IMR-90 (cell line): ENCODE data around the gene PAFAH2. TPM values are rescaled to one million over a fixed set of nuclear protein-coding genes. Genes with fewer than 3 reads are reported as not detected.
A peak's percentile ranks its signal among the peaks of the same experiment; 100 is the strongest.

Experiments
- ATAC-seq: fragments of 200-7000 bp; cut with Tn5 transposase; 2 replicates; pipeline ENCODE4 v1.9.1; 2020; ENCODE audit warnings: low read depth, mild to moderate bottlenecking, moderate library complexity
- BruUV-seq: library from RNA; stranded (reverse); fragments of 400-500 nt; replicated peaks from 2 replicates; lab custom pipeline; 2021; lab: Mats Ljungman, UMichigan
- CTCF ChIA-PET: fragments of 300-600 bp; formaldehyde crosslinking; extraction: SDS; loops from one replicate; lab custom pipeline; 2021; ENCODE audit warnings: antibody characterized with exemption; lab: Yijun Ruan, JAX
- POLR2A ChIA-PET: fragments of 300-600 bp; sonication (Branson Sonifier 250); formaldehyde crosslinking; loops from one replicate; lab custom pipeline; 2022; ENCODE audit warnings: antibody characterized with exemption; ENCODE audit not compliant: unreplicated experiment; lab: Charles Lee
- DNase-seq: peaks from one replicate; pipeline ENCODE4 v3.0.0; 2013
- H2AFZ ChIP-seq: replicated peaks from 2 replicates; pipeline ENCODE3; 2013; ENCODE audit warnings: low read length, mild to moderate bottlenecking; ENCODE audit not compliant: poor library complexity
- H2AK5ac ChIP-seq: 2 replicates; pipeline ENCODE4 v1.6.1; 2013; ENCODE audit warnings: low read depth, low read length, inconsistent platforms
- H2AK9ac ChIP-seq: replicated peaks from 2 replicates; pipeline ENCODE3; 2013; ENCODE audit warnings: mild to moderate bottlenecking, low read depth, low read length, moderate library complexity; ENCODE audit not compliant: poor library complexity
- H2BK120ac ChIP-seq: 2 replicates; pipeline ENCODE4 v1.6.1; 2013; ENCODE audit warnings: low read depth, low read length, inconsistent platforms
- H2BK15ac ChIP-seq: 3 replicates; pipeline ENCODE4 v1.6.1; 2013; ENCODE audit warnings: low read depth, low read length, inconsistent platforms
- H2BK20ac ChIP-seq: 2 replicates; pipeline ENCODE4 v1.6.1; 2013; ENCODE audit warnings: low read depth, mild to moderate bottlenecking, inconsistent platforms, low read length, moderate library complexity
- H2BK5ac ChIP-seq: 2 replicates; pipeline ENCODE4 v1.6.1; 2013; ENCODE audit warnings: mild to moderate bottlenecking, low read depth, low read length, inconsistent platforms; ENCODE audit not compliant: poor library complexity, severe bottlenecking
- H3K14ac ChIP-seq: replicated peaks from 2 replicates; pipeline ENCODE4 v1.6.1; 2013; ENCODE audit warnings: low read depth, low read length, inconsistent platforms
- H3K18ac ChIP-seq: 2 replicates; pipeline ENCODE4 v1.6.1; 2013; ENCODE audit warnings: low read depth, low read length, control low read depth
- H3K23ac ChIP-seq: 2 replicates; pipeline ENCODE4 v1.6.1; 2013; ENCODE audit warnings: low read depth, low read length, inconsistent platforms
- H3K27ac ChIP-seq: 2 replicates; pipeline ENCODE4 v1.5.1; 2013; ENCODE audit warnings: mild to moderate bottlenecking, control low read depth, low read length; ENCODE audit not compliant: insufficient read depth
- H3K27me3 ChIP-seq: 2 replicates; pipeline ENCODE4 v1.6.1; 2013; ENCODE audit warnings: low read length; ENCODE audit not compliant: control insufficient read depth, insufficient read depth
- H3K36me3 ChIP-seq: 2 replicates; pipeline ENCODE4 v1.6.1; 2013; ENCODE audit warnings: low read length, mixed read lengths; ENCODE audit not compliant: control insufficient read depth, insufficient read depth
- H3K4ac ChIP-seq: 2 replicates; pipeline ENCODE4 v1.6.1; 2013; ENCODE audit warnings: low read depth, low read length, inconsistent platforms
- H3K4me1 ChIP-seq: 2 replicates; pipeline ENCODE4 v1.6.1; 2013; ENCODE audit warnings: low read length, mixed read lengths; ENCODE audit not compliant: control insufficient read depth, insufficient read depth
- H3K4me2 ChIP-seq: 2 replicates; pipeline ENCODE4 v1.6.1; 2013; ENCODE audit warnings: low read depth, mild to moderate bottlenecking, control low read depth, low read length, moderate library complexity
- H3K4me3 ChIP-seq: 2 replicates; pipeline ENCODE4 v1.5.1; 2013; ENCODE audit warnings: low read depth, mild to moderate bottlenecking, control low read depth, low read length, moderate library complexity; ENCODE audit not compliant: insufficient read depth
- H3K56ac ChIP-seq: 2 replicates; pipeline ENCODE4 v1.6.1; 2013; ENCODE audit warnings: low read length, inconsistent platforms; ENCODE audit not compliant: insufficient read depth; ENCODE audit errors: extremely low read depth
- H3K79me1 ChIP-seq, 2 experiments: 2 replicates each; pipeline ENCODE4 v1.6.1; 2013; ENCODE audit warnings: low read length in 2 of 2, inconsistent platforms in 1 of 2, low read depth in 1 of 2
- H3K9ac ChIP-seq: 2 replicates; pipeline ENCODE4 v1.6.1; 2013; ENCODE audit warnings: low read depth, low read length, control low read depth
- H3K9me1 ChIP-seq: 2 replicates; pipeline ENCODE4 v1.6.1; 2013; ENCODE audit warnings: low read length, inconsistent platforms; ENCODE audit not compliant: insufficient read depth
- H3K9me3 ChIP-seq: 2 replicates; pipeline ENCODE4 v1.6.1; 2013; ENCODE audit warnings: low read length; ENCODE audit not compliant: control insufficient read depth, insufficient read depth
- H4K20me1 ChIP-seq: 2 replicates; pipeline ENCODE4 v1.6.1; 2013; ENCODE audit warnings: low read length, inconsistent platforms; ENCODE audit not compliant: insufficient read depth
- H4K5ac ChIP-seq: 2 replicates; pipeline ENCODE4 v1.6.1; 2013; ENCODE audit warnings: mild to moderate bottlenecking, low read depth, low read length, control low read depth
- H4K8ac ChIP-seq, 2 experiments: 2 replicates each; pipeline ENCODE4 v1.6.1; 2013; ENCODE audit warnings: low read depth in 2 of 2, low read length in 2 of 2, control low read depth in 1 of 2, inconsistent platforms in 1 of 2
- H4K91ac ChIP-seq: 2 replicates; pipeline ENCODE4 v1.6.1; 2013; ENCODE audit warnings: low read depth, low read length, inconsistent platforms; ENCODE audit not compliant: insufficient read depth
- BHLHE40 ChIP-seq: fragments of 150-350 bp; IDR thresholded peaks from 2 replicates; pipeline ENCODE4 v1.6.1; 2016; ENCODE audit warnings: mild to moderate bottlenecking, low read depth, low read length
- CEBPB ChIP-seq: IDR thresholded peaks from 2 replicates; pipeline ENCODE4 v1.6.1; 2012; ENCODE audit warnings: low read depth, low read length, improper control_type of control experiment
- CHD1 ChIP-seq: IDR thresholded peaks from 2 replicates; pipeline ENCODE4 v1.6.1; 2012; ENCODE audit warnings: low read depth, low read length, improper control_type of control experiment
- FOS ChIP-seq: fragments of 150-350 bp; IDR thresholded peaks from 2 replicates; pipeline ENCODE4 v1.6.1; 2016; ENCODE audit warnings: low read depth, low read length
- MAFK ChIP-seq: IDR thresholded peaks from 2 replicates; pipeline ENCODE4 v1.6.1; 2012; ENCODE audit warnings: low read depth, low read length, improper control_type of control experiment
- MAZ ChIP-seq: IDR thresholded peaks from 2 replicates; pipeline ENCODE4 v1.6.1; 2012; ENCODE audit warnings: low read depth, mild to moderate bottlenecking, low read length, improper control_type of control experiment, moderate library complexity, borderline replicate concordance
- MXI1 ChIP-seq: IDR thresholded peaks from 2 replicates; pipeline ENCODE4 v1.6.1; 2012; ENCODE audit warnings: low read depth, mild to moderate bottlenecking, low read length, moderate library complexity, borderline replicate concordance
- NFE2L2 ChIP-seq: fragments of 150-350 bp; IDR thresholded peaks from 2 replicates; pipeline ENCODE4 v1.6.1; 2016; ENCODE audit warnings: low read depth, mild to moderate bottlenecking, low read length
- RAD21 ChIP-seq: IDR thresholded peaks from 2 replicates; pipeline ENCODE4 v1.6.1; 2012; ENCODE audit warnings: low read length, improper control_type of control experiment
- RFX5 ChIP-seq: IDR thresholded peaks from 2 replicates; pipeline ENCODE4 v1.8.0; 2012; ENCODE audit warnings: low read depth, mild to moderate bottlenecking, low read length, moderate library complexity
- SMC3 ChIP-seq: fragments of 150-350 bp; IDR thresholded peaks from 2 replicates; pipeline ENCODE4 v1.6.1; 2016; ENCODE audit warnings: low read depth, mild to moderate bottlenecking, antibody characterized with exemption, low read length, moderate library complexity
- WGBS, 2 experiments: methylation state at CpG; one replicate each; pipeline versions ENCODE4 v1.1.5 to v1.1.7; 2013; ENCODE audit warnings: missing lambda C conversion rate in 2 of 2; ENCODE audit not compliant: insufficient read length in 1 of 2; ENCODE audit errors: extremely low coverage in 2 of 2; 5-methylcytosine and 5-hydroxymethylcytosine counted together
- dilution Hi-C: fragments of 300-500 bp; cut with HindIII; formaldehyde crosslinking; loops from one replicate; pipeline ENCODE4 v1.14.3; 2018; ENCODE audit warnings: low sequenced_read_pairs; ENCODE audit not compliant: unreplicated experiment
- in situ Hi-C: fragments of 300-500 bp; cut with MboI; formaldehyde crosslinking; loops from 3 replicates; pipeline ENCODE4 v1.14.3; 2019; ENCODE audit warnings: low sequenced_read_pairs, inconsistent platforms, mixed read lengths
- intact Hi-C: fragments of 100-400 bp; cut with micrococcal nuclease; formaldehyde crosslinking; loops from 2 replicates; pipeline ENCODE4 v1.10.0; 2022
- polyA plus RNA-seq, 3 experiments: library from polyadenylated mRNA; depleted of rRNA; stranded (reverse); fragments of >200 nt; gene quantifications; 2 replicates each; pipeline ENCODE4 v1.2.3, GENCODE V29; 2012; ENCODE audit warnings: low replicate concordance in 1 of 3
- total RNA-seq: library from RNA; depleted of rRNA; stranded (reverse); fragments of >200 nt; gene quantifications from 2 replicates; pipeline ENCODE4 v1.2.3, GENCODE V29; 2012
- TF ChIP-seq, protein P1 (sequence below): conservative IDR thresholded peaks from 2 replicates; pipeline ENCODE4 v1.5.1; 2012; ENCODE audit warnings: mild to moderate bottlenecking, low read depth, low read length, improper control_type of control experiment
- TF ChIP-seq, protein P2 (sequence below): fragments of 150-350 bp; IDR thresholded peaks from 2 replicates; pipeline ENCODE4 v1.6.1; 2017; ENCODE audit warnings: mild to moderate bottlenecking, antibody characterized with exemption, low read length, low read depth
- TF ChIP-seq, protein P3 (sequence below): fragments of 150-350 bp; IDR thresholded peaks from 2 replicates; pipeline ENCODE4 v1.6.1; 2016; ENCODE audit warnings: low read depth, mild to moderate bottlenecking, low read length, moderate library complexity, borderline replicate concordance

The PAFAH2 gene
- total and polyA plus RNA-seq, 2 of the 4 experiments (the other 2 are of a cell fraction) = 8.3 to 12.2 TPM

DNA sequence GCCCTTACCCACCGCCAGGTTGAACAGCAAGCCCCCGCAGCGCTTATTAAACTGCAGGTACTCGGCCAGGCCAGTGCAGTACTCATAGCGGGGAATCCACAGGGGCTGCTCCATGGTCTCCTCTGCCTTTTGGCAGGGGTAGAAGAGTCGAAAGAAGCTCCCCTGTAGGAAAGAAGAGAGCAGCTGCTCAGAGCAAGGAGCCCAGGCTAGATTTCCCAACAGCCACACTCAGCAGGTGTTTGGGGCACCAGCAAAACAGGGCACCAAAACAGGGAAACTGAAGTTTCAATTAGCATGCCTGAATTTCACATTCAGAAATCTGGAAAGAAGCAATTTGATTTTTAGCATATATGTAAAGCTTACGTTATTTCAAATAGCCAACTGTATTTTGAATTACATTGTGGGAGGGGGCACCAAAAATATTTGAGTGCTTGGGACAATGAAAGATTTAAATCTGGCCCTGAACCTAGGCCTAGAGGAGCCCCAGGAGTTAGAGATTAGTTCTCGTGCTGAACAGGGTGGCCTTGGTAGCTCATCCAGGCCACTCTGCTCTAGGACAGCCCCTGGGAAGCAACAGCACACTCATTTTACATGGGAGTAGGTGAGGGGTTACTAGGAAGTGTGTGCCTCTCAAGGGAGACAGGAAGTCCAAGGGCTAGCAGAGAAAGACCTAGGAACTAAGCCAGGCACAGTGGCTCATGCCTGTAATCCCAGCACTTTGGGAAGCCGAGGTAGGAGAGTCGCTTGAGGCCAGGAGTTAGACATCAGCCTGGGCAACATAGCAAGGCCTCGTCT, 8.2 kb downstream of the PAFAH2 start:
- no peak for ATAC-seq
- BruUV-seq = no TSS peak
- H4K8ac ChIP-seq = peak overlapping the region in 1 of 2 experiments; percentile 28; a peak in 1 of 4 replicates
- no peak overlapping the region for H4K91ac ChIP-seq
- H3K14ac ChIP-seq = no peak overlapping the region
- no peaks in the 10 kb centered on the region for H3K27me3 ChIP-seq
- in situ Hi-C loops = loop anchor here (10.0 kb wide), 1 partner anchor 165 kb away; no protein-coding TSS in a partner anchor
- H3K9me3 ChIP-seq = no peaks in the 10 kb centered on the region
- no peak overlapping the region for H3K9ac ChIP-seq
- WGBS, 2 experiments = 100% methylated on average over 2 of the region's 11 CpGs; no CpG with 5 or more reads in 1 of the 2 experiments
- no peak overlapping the region for H3K18ac ChIP-seq
- H3K4ac ChIP-seq = no peak overlapping the region
- no peak overlapping the region for H3K27ac ChIP-seq
- no peak overlapping the region for H2BK120ac ChIP-seq
- no peaks in the 10 kb centered on the region for H4K20me1 ChIP-seq
- ChIA-PET CTCF (interaction anchor here (1.0 kb wide), 1 partner anchor 94 kb away, joined by 4 read pairs; no protein-coding TSS in a partner anchor), POLR2A (no interaction called here)
- dilution Hi-C loops = no loop called here
- no peak overlapping the region for H4K5ac ChIP-seq
- H2AFZ ChIP-seq = no peak overlapping the region
- H2AK5ac ChIP-seq = no peak overlapping the region
- H3K4me1 ChIP-seq = peaks cover 10% of the 10 kb centered on the region
- H3K36me3 ChIP-seq = peaks cover 12% of the 10 kb centered on the region
- peaks cover 12% of the 10 kb centered on the region for H3K9me1 ChIP-seq
- no peak overlapping the region for H3K56ac ChIP-seq
- peak; percentile 12 for DNase-seq
- H3K23ac ChIP-seq = no peak overlapping the region
- peaks cover 10 to 26% of the 10 kb centered on the region in 2 experiments; a peak in 3 of 4 replicates for H3K79me1 ChIP-seq
- H3K4me3 ChIP-seq = no peak overlapping the region
- no peak overlapping the region for H2BK15ac ChIP-seq
- H2BK20ac ChIP-seq = no peak overlapping the region
- no peak overlapping the region for H2AK9ac ChIP-seq
- intact Hi-C loops = loop anchor here (5.0 kb wide), 1 partner anchor 42 kb away; no protein-coding TSS in a partner anchor
- no peak overlapping the region for H2BK5ac ChIP-seq
- no peak overlapping the region for H3K4me2 ChIP-seq
- TF ChIP-seq CEBPB = no peak
- no peak for TF ChIP-seq MXI1
- TF ChIP-seq MAZ = no peak
- TF ChIP-seq FOS = no peak
- no peak for TF ChIP-seq RFX5
- TF ChIP-seq RAD21 = no peak
- no peak for TF ChIP-seq MAFK
- TF ChIP-seq CHD1 = no peak
- TF ChIP-seq, protein P1, sequence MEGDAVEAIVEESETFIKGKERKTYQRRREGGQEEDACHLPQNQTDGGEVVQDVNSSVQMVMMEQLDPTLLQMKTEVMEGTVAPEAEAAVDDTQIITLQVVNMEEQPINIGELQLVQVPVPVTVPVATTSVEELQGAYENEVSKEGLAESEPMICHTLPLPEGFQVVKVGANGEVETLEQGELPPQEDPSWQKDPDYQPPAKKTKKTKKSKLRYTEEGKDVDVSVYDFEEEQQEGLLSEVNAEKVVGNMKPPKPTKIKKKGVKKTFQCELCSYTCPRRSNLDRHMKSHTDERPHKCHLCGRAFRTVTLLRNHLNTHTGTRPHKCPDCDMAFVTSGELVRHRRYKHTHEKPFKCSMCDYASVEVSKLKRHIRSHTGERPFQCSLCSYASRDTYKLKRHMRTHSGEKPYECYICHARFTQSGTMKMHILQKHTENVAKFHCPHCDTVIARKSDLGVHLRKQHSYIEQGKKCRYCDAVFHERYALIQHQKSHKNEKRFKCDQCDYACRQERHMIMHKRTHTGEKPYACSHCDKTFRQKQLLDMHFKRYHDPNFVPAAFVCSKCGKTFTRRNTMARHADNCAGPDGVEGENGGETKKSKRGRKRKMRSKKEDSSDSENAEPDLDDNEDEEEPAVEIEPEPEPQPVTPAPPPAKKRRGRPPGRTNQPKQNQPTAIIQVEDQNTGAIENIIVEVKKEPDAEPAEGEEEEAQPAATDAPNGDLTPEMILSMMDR = no peak
- TF ChIP-seq BHLHE40 = no peak
- TF ChIP-seq, protein P2, sequence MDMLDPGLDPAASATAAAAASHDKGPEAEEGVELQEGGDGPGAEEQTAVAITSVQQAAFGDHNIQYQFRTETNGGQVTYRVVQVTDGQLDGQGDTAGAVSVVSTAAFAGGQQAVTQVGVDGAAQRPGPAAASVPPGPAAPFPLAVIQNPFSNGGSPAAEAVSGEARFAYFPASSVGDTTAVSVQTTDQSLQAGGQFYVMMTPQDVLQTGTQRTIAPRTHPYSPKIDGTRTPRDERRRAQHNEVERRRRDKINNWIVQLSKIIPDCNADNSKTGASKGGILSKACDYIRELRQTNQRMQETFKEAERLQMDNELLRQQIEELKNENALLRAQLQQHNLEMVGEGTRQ = no peak
- TF ChIP-seq, protein P3, sequence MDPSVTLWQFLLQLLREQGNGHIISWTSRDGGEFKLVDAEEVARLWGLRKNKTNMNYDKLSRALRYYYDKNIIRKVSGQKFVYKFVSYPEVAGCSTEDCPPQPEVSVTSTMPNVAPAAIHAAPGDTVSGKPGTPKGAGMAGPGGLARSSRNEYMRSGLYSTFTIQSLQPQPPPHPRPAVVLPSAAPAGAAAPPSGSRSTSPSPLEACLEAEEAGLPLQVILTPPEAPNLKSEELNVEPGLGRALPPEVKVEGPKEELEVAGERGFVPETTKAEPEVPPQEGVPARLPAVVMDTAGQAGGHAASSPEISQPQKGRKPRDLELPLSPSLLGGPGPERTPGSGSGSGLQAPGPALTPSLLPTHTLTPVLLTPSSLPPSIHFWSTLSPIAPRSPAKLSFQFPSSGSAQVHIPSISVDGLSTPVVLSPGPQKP = no peak
- no peak for TF ChIP-seq SMC3
- no peak for TF ChIP-seq NFE2L2
